NCI-H128 (cell line): ENCODE results near the gene HSD11B1L.

Experiments used
- DNase-seq: peaks from one replicate; lab custom pipeline; 2025; ENCODE audit not compliant: unreplicated experiment; lab: John Stamatoyannopoulos, UW

HSD11B1L gene

DNA sequence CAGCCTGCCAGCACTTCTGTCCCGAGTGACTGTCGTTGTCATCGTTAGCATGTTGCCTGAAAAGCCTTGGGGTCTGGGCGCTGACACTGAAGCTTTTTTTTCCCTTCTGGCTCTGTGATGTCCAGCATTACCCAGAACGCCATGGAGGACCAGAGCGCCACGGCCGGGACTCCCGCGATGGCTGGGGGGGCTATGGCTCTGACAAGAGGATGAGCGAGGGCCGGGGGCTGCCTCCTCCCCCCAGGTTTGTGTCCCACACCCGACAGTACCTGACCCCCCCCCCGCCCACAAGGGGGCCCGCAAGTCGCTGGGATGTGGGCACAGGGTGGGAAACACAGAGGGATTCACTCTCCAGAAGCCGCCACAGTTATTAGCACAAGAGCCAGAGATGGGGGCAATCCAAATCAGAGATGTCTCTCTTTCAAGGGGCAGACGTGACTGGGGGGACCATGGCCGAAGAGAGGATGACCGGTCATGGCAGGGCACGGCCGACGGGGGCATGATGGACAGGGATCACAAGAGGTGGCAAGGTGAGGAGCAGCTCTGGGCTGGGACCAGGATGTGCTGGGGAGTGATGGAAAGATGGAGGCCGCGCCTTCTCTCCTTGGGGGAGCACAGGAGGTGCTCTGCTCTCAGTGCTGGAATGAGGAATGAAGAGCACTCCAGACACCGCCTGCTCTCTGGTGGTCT is 13.8 kb upstream of the HSD11B1L start:
- no peak for DNase-seq

- no peak for DNase-seq
Measured at GRCh38 chr19:5667751-5668271, 13.0 kb upstream of the HSD11B1L start.

GRCh38 chr19:5669212-5669611 is 11.6 kb upstream of the HSD11B1L start:
- no peak for DNase-seq

- no peak for DNase-seq
Measured at GRCh38 chr19:5671600-5671999, 9.2 kb upstream of the HSD11B1L start.

DNA sequence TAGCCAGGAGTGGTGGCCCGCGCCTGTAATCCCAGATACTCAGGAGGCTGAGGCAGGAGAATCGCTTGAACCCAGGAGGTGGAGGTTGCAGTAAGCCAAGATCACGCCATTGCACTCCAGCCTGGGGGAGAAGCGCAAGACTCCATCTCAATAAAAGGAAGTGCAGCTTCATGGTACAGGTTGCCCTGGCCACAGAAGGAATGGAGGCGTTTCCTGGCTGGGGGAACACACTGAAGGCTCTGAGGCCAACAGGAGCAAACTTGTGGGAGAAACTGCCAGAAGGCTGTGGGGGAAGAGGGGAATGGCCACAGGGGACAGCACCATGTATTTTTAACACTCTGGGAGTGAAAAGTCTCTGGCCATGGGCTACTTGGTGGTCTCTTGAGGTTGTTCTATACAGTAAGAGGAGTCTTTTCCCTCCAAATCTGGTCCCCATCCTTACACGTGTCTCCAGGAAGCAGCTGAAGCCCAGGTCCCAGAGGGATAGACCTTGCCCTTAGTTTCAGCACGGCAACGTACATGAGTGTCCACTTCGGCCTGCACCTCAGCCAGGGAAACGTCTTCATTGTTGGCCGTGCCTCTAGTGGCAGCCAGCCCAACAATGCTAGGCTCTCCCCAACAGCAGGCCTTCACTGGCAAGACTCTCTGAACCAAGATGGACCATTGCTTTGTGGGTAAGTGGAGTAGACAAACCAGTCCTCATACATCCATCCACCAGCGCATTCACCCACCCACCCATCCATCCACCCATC is 7.9 kb upstream of the HSD11B1L start:
- DNase-seq = no peak

GRCh38 chr19:5673752-5674151 is 7.1 kb upstream of the HSD11B1L start:
- DNase-seq = no peak

DNA sequence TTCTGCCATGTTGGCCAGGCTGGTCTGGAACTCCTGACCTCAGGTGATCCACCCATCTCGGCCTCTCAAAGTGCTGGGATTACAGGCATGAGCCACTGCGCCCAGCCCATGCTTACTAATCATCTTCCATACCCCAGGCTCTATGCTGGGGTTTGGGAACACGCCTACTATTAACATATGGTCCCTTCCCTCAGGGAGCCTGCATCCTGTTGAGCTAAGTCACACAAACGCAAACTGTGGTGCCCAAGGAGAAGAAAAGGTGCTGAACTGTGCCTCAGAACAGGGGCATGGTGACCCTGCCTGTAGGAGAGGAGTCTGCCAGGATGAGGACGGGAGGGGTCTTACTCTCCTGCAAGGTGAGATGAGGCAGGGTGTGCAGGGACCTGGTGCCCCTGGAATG is 6.1 kb upstream of the HSD11B1L start:
- no peak for DNase-seq

DNA sequence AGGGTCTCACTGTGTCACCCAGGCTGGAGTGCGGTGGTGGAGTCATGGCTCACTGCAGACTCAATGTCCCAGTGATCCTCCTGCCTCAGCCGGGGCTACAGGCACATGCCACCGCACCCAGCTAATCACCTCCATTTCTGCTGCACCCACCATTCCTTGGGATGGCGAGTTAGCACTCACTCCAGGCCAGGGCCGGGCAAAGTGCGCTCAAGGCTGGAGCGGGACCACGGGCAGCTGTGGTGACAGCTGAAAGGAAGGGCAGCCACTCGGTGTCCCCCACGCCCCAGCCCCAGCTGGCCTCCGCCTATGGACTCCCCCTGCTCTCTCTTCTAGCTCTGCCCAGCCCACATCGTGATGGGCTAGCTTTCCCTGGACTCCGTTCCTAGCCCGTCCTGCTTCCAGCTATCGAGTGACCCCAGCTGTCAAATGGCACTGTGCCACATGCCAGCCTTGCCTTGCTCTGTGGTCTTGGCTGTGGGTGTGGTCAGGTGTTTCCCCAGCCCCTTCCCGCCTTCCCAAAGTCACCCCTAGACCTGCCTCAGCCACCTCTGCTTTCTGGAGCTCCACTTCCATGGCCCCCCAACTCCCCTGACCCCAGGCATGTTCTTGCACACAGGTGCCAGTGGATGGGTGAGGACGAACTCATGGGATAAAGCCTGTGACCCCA is 4.6 kb upstream of the HSD11B1L start:
- DNase-seq = no peak

GRCh38 chr19:5676772-5677105 is 4.1 kb upstream of the HSD11B1L start:
- no peak for DNase-seq

- DNase-seq = no peak
Measured at GRCh38 chr19:5677136-5677535, 3.7 kb upstream of the HSD11B1L start.

DNA sequence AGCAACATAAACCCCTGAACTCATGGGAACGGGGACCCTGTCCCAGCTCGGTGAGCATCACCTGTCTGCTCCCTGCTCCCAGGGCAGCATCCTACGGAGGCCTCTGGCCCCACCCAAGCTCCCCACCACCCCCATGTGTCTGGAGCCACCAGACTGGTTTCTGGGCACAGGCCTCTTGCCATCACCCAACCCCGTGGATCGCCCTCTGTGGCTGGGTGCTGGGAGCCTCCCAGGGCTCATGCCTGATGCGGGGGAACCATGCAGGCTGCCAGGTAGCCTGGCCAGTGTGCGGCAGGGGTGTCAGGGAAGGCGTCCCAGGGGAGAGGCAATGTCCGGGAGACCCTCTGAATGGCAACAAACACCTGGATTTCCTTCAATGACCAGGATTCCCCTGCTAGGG is 3.2 kb upstream of the HSD11B1L start:
- DNase-seq = no peak

DNA sequence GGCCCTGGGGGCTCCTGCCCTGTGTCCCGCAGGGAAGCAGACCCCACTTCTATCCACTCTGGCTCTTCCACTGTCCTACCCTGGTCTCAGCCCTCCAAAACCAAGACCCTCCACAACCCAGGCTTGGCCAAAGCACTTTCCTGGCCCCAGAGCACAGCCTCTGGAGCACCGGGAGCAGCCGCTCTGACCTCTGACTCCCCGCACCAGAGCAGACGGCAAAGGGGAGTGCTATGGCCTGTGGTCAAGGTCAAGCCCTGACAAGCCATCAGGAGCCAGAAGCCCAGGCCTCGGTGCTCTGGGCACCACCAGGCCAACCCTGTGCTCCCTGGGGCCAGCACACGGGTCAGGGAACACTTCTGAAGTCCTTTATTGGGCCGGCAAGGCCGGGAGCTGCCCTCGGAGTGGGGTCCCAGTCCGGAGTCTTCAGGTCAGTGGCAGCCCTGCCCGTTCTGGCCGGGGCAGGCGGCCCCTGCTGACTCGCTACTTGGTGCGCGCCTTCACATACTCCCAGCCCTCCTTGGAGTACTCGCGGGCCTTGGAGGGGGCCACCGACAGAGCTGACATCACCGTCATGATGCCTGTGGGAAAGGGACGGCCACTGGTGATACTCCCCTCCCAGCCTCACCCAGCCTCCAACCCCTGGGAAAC is 2.6 kb upstream of the HSD11B1L start:
- DNase-seq = no peak

DNA sequence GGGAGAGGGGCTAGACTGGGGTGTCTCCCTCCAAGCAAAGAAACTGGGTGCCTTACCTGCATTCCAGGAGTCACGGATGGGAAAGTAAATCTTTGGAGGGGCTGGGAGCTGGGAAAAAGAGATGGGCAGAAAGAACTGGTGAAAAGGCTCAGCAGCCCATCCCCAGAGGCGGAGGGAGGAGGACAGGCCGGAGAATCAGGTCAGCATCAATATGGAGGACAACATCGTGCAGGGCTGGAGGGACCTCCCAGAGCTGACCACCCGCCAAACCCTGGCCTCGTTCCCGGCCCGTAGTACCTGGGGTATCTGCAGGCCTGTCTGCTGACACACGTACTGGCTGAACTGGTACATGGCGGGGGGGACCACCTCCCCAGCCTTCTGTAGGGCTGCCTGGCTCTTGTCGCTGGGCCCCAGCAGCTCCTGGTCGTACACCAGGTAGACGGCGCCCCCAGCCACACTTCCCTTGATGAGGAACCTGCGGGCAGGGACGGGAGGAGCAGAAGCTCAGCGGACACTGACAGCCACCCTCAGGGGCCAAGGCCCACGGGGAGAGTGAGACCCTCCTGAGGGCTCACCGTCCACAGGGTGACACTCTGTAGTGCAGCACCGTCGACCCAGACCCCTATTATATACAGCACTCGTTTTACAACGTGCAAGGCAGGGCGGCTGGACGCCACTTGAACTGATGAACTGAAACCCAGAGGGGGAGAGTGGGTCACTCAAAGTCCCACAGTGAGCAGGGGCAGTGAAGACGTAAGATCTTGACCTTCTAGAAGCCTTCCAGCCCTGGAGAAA is 1.3 kb upstream of the HSD11B1L start:
- DNase-seq = no peak

GRCh38 chr19:5680084-5680436 is 767 bp upstream of the HSD11B1L start:
- no peak for DNase-seq

GRCh38 chr19:5681391-5682106 is 722 bp downstream of the HSD11B1L start:
- DNase-seq = no peak

GRCh38 chr19:5682107-5682482 is 1.3 kb downstream of the HSD11B1L start:
- no peak for DNase-seq

- no peak for DNase-seq
Measured at GRCh38 chr19:5683177-5683886, 2.5 kb downstream of the HSD11B1L start.

DNA sequence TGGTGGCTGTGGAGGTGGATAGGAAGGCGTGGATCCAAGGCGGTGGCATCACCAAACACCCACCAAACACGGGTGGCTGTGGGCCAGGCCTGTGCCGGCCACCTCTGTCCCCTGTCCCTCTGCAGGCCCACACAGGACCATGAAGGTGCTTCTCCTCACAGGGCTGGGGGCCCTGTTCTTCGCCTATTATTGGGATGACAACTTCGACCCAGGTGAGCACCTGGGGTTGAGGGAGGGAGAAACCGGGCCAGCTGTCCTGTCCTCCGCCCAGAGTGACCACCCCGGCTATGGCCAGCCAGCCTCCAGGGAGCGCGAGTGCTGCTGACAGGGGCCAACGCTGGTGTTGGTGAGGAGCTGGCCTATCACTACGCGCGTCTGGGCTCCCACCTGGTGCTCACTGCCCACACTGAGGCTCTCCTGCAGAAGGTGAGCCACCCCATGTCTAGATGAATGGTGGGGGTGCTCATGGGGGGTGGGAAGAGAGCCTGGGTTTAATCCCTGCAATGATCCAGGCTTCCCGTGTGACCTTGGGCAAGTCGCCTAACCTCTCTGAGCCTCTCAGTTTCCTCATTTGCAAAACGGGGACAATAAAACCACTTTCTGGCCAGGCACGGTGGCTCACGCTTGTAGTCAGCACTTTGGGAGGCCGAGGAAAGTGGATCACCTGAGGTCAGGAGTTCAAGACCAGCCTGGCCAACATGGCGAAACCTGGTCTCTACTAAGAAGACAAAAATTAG is 4.0 kb downstream of the HSD11B1L start:
- no peak for DNase-seq

DNA sequence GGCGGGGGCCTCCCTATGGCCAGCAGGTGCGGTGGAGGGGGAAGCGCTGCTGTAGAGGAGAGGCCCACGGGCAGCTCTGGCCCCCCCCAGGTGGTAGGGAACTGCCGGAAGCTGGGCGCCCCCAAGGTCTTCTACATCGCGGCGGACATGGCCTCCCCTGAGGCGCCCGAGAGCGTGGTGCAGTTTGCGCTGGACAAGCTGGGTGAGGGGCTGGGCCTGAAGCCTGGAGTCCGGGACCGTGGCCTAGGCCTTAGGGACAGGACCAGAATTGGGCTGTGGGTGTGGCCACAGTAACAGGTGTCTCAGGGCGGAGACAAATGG is 5.5 kb downstream of the HSD11B1L start:
- DNase-seq = no peak
